Loucy (cell line): ENCODE measurements around the gene PTGER1.

Source experiments
- H2AFZ ChIP-seq: fragments of 200-600 bp; sonication (generic); 2 replicates; pipeline ENCODE4 v1.6.0; 2016; ENCODE audit warnings: antibody characterized with exemption, mild to moderate bottlenecking, low read length, moderate library complexity
- H3F3A ChIP-seq: fragments of 200-600 bp; 2 replicates; pipeline ENCODE4 v1.6.0; 2016; ENCODE audit warnings: antibody characterized with exemption, low read depth, mild to moderate bottlenecking
- H3K27me3 ChIP-seq: fragments of 200-600 bp; sonication (generic); 2 replicates; pipeline ENCODE4 v1.6.1; 2014; ENCODE audit warnings: low read length, mild to moderate bottlenecking; ENCODE audit not compliant: insufficient read depth, poor library complexity, severe bottlenecking
- H3K36me3 ChIP-seq: fragments of 200-600 bp; sonication (generic); 2 replicates; pipeline ENCODE4 v1.6.1; 2016; ENCODE audit warnings: low read length; ENCODE audit not compliant: insufficient read depth
- H3K4me1 ChIP-seq: fragments of 200-600 bp; sonication (generic); 2 replicates; pipeline ENCODE4 v1.5.1; 2014; ENCODE audit warnings: low read length, mild to moderate bottlenecking; ENCODE audit not compliant: insufficient read depth, poor library complexity, severe bottlenecking
- H3K4me2 ChIP-seq: fragments of 200-600 bp; sonication (generic); 2 replicates; pipeline ENCODE4 v1.6.0; 2014; ENCODE audit warnings: antibody characterized with exemption, low read length, low read depth, mild to moderate bottlenecking; ENCODE audit not compliant: poor library complexity, severe bottlenecking
- H3K4me3 ChIP-seq: fragments of 200-600 bp; sonication (generic); 2 replicates; pipeline ENCODE4 v1.5.1; 2014; ENCODE audit warnings: low read length, mild to moderate bottlenecking, mixed read lengths; ENCODE audit not compliant: poor library complexity, severe bottlenecking
- H3K79me2 ChIP-seq: fragments of 200-600 bp; sonication (generic); 2 replicates; pipeline ENCODE4 v1.6.1; 2014; ENCODE audit warnings: low read length; ENCODE audit not compliant: insufficient read depth
- H3K9ac ChIP-seq: fragments of 200-600 bp; sonication (generic); 2 replicates; pipeline ENCODE4 v1.6.0; 2014; ENCODE audit warnings: mild to moderate bottlenecking, low read depth, low read length, moderate library complexity; ENCODE audit not compliant: poor library complexity, severe bottlenecking
- H3K9me2 ChIP-seq: fragments of 200-600 bp; sonication (generic); replicated peaks from 2 replicates; pipeline ENCODE4 v1.6.1; 2016; ENCODE audit warnings: low read depth, low read length, mixed read lengths
- H3K9me3 ChIP-seq: fragments of 200-600 bp; sonication (generic); 2 replicates; pipeline ENCODE4 v1.6.1; 2014; ENCODE audit warnings: mild to moderate bottlenecking, antibody characterized with exemption, low read length, low read depth; ENCODE audit not compliant: insufficient read depth
- H4K20me1 ChIP-seq: fragments of 200-600 bp; sonication (generic); 2 replicates; pipeline ENCODE4 v1.6.0; 2014; ENCODE audit warnings: antibody characterized with exemption, low read length, mild to moderate bottlenecking; ENCODE audit not compliant: insufficient read depth, poor library complexity, severe bottlenecking
- EZH2phosphoT487 ChIP-seq: fragments of 200-600 bp; IDR thresholded peaks from 2 replicates; pipeline ENCODE4 v1.6.1; 2018; ENCODE audit warnings: antibody characterized with exemption, mild to moderate bottlenecking, moderate library complexity, borderline replicate concordance
- TF ChIP-seq, protein P1 (sequence below): fragments of 200-600 bp; sonication (generic); conservative IDR thresholded peaks from 2 replicates; pipeline ENCODE4 v1.5.1; 2014; ENCODE audit warnings: mild to moderate bottlenecking, antibody characterized with exemption, low read length

PTGER1 gene

DNA sequence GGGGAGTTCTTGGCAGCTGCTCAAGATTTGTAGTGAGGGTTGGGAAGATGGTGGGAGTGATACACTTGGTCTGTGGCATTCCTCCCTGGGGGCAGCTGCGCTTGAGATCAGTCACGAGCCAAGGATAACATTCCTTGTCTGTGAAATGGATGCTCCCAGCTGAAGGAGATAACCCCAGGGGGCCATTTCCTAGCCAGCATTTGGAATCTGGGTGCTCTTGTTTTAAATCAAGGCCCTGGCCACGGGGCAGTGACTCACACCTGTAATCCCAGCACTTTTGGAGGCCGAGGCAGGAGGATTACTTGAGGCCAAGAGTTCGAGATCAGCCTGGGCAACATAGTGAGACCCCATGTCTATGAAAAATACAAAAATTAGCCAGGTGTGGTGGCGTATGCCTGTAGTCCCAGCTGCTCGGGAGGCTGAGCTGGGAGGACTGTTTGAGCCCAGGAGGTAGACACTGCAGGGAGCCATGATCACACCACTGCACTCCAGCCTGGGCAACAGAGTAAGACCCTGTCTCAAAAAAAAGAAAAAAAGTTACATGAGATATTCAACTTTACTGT is 37.5 kb downstream of the PTGER1 start:
- H3K36me3 ChIP-seq, result peaks cover 4% of the 10 kb centered on the region; the same call in 1 of the 2 replicates
- no peak overlapping the region for H3K9ac ChIP-seq
- no peak for TF ChIP-seq EZH2phosphoT487
- TF ChIP-seq, protein P1, sequence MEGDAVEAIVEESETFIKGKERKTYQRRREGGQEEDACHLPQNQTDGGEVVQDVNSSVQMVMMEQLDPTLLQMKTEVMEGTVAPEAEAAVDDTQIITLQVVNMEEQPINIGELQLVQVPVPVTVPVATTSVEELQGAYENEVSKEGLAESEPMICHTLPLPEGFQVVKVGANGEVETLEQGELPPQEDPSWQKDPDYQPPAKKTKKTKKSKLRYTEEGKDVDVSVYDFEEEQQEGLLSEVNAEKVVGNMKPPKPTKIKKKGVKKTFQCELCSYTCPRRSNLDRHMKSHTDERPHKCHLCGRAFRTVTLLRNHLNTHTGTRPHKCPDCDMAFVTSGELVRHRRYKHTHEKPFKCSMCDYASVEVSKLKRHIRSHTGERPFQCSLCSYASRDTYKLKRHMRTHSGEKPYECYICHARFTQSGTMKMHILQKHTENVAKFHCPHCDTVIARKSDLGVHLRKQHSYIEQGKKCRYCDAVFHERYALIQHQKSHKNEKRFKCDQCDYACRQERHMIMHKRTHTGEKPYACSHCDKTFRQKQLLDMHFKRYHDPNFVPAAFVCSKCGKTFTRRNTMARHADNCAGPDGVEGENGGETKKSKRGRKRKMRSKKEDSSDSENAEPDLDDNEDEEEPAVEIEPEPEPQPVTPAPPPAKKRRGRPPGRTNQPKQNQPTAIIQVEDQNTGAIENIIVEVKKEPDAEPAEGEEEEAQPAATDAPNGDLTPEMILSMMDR, result no peak
- peaks cover 44% of the 10 kb centered on the region for H3K4me1 ChIP-seq
- H3F3A ChIP-seq, result no peaks in the 10 kb centered on the region
- H3K4me2 ChIP-seq, result no peak overlapping the region
- H3K9me3 ChIP-seq, result no peaks in the 10 kb centered on the region
- H3K4me3 ChIP-seq, result no peak overlapping the region
- no peaks in the 10 kb centered on the region for H3K27me3 ChIP-seq
- peaks cover 80% of the 10 kb centered on the region for H3K79me2 ChIP-seq
- no peaks in the 10 kb centered on the region for H3K9me2 ChIP-seq
- H2AFZ ChIP-seq, result no peak overlapping the region
- H4K20me1 ChIP-seq, result peaks cover 27% of the 10 kb centered on the region

DNA sequence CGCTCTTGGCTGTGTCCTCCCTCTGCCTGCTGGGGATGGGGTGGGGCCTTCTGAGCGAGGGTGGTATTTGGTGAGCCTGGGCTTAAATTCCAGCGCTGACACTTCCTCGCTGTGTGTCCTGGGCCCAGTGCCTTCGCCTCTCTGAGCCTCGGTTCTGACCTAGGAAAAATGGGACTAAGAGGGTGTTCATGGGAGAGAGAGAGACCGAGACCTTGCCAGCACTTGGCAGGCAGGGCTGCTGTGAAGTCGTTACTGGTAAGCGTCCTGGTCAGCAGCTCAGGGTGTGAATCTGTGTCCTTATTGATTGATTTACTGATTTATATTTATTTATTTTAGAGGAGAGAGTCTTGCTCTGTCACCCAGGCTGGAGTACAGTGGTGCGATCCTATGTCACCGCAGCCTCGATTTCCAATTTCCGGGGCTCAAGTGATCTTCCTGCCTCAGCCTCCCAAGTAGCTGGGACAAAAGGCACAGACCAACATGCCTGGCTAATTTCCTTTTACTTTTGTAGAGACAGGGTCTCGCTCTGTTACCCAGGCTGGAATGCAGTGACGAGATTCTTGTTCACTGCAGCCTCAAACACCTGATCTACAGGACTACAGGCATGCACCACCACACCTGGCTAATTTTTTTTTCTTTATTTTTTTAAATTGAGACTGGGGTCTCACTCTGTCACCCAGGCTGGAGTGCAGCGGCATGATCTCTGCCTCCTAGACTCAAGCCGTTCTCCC is 39.7 kb downstream of the PTGER1 start:
- H3K4me1 ChIP-seq, result peaks cover 41% of the 10 kb centered on the region
- TF ChIP-seq, protein P1, result no peak
- no peak for TF ChIP-seq EZH2phosphoT487
- H3K4me3 ChIP-seq, result peak overlapping the region; percentile 93
- no peak overlapping the region for H3K9ac ChIP-seq
- peaks cover 22% of the 10 kb centered on the region for H4K20me1 ChIP-seq
- no peaks in the 10 kb centered on the region for H3K9me3 ChIP-seq
- H2AFZ ChIP-seq, result no peak overlapping the region
- H3F3A ChIP-seq, result no peaks in the 10 kb centered on the region
- H3K9me2 ChIP-seq, result no peaks in the 10 kb centered on the region
- peak overlapping the region; percentile 96 for H3K4me2 ChIP-seq
- no peaks in the 10 kb centered on the region for H3K36me3 ChIP-seq
- no peaks in the 10 kb centered on the region for H3K27me3 ChIP-seq
- peaks cover 69% of the 10 kb centered on the region for H3K79me2 ChIP-seq

DNA sequence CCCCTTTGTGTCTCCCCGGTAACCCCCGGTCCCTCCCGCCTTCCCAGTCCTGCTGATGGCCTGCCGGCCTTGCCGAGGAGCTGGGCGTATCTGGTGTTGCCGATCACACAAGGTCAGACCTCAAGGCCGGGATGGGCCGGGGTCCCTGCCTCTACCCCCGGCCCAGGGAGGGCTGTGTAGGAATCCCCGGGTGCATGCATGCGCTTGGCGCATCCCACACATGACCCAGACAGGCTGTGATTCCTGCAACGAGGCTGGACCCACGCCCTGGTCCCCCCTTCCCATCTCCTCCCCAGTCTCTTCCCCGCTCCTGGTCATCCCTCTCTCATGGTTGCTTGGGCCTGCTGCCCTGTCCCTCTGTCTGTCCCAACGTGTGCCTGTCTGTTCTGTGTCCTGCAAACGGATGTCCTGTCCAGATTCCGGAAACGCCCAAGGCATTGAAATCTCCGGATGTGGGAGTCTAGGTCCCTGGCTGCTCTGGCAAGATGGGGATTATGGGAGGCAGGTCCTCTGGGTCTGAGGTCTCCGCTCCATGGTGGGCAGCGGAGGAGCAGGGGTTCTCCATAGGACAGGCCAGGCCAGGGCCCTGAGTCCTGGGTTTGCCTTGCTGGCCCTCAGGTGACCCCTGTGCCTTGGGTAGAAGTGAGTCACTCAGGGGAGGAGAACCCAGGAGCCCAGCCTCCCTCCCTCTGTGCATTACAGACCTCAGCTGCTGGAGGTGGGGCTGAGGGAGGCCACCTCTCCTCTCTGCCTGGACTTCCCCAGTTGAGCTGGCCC is 40.4 kb downstream of the PTGER1 start:
- Histone ChIP-seq H3K4me1 (peaks cover 35% of the 10 kb centered on the region), H3K79me2 (peaks cover 65% of the 10 kb centered on the region)

More for the DNA sequence above, 40.4 kb downstream of the PTGER1 start:
- no peaks in the 10 kb centered on the region for H3K27me3 ChIP-seq
- H4K20me1 ChIP-seq, result peaks cover 21% of the 10 kb centered on the region
- TF ChIP-seq EZH2phosphoT487, result no peak
- TF ChIP-seq, protein P1, result no peak
- H3K9me3 ChIP-seq, result no peaks in the 10 kb centered on the region
- no peak overlapping the region for H2AFZ ChIP-seq
- peak overlapping the region; percentile 93 for H3K4me3 ChIP-seq
- peak overlapping the region; percentile 89 for H3K9ac ChIP-seq
- H3F3A ChIP-seq, result no peaks in the 10 kb centered on the region
- peak overlapping the region; percentile 96 for H3K4me2 ChIP-seq
- H3K36me3 ChIP-seq, result no peaks in the 10 kb centered on the region
- no peaks in the 10 kb centered on the region for H3K9me2 ChIP-seq
